ENCODE results near the gene KDM5C. TPM values are rescaled to one million over a fixed set of nuclear protein-coding genes. Genes with fewer than 3 reads are reported as not detected.

KDM5C gene
- total and polyA plus RNA-seq, 2 of the 4 experiments (the other 2 are of a cell fraction) = 75.4 to 84.6 TPM

GRCh38 chrX:53246231-53246630 lies 21.2 kb upstream of the KDM5C start:
- ChIA-PET POLR2A (ENCODE audit: unreplicated experiment) (no interaction called here), CTCF (interaction anchor here (0.9 kb wide), 1 partner anchor 17 kb away, joined by 3 read pairs; no protein-coding TSS in a partner anchor)
- Histone ChIP-seq H2BK120ac (ENCODE audit: low read depth, low read length) (no peak overlapping the region), H3K36me3 (ENCODE audit: control insufficient read depth, insufficient read depth, low read length) (peaks cover 7% of the 10 kb centered on the region; the same call in 1 of the 2 replicates), H3K27me3 (ENCODE audit: control insufficient read depth, insufficient read depth, low read length) (peaks cover 21% of the 10 kb centered on the region; the same call in 1 of the 2 replicates), H3K79me1 (ENCODE audit: low read depth in 1 of 2, low read length in 2 of 2) (no peaks in the 10 kb centered on the region), H2AFZ (replicated peaks; ENCODE audit: low read length, poor library complexity) (no peak overlapping the region), H2BK20ac (ENCODE audit: low read depth, low read length) (no peak overlapping the region), H3K4me3 (ENCODE audit: insufficient read depth, low read depth, low read length) (no peak overlapping the region), H3K18ac (ENCODE audit: low read depth, low read length) (no peak overlapping the region), H3K4ac (ENCODE audit: low read depth, low read length) (no peak overlapping the region), H3K27ac (ENCODE audit: insufficient read depth, low read length) (no peak overlapping the region), H4K8ac (ENCODE audit: low read depth in 2 of 2, low read length in 2 of 2) (no peak overlapping the region), H3K14ac (replicated peaks; ENCODE audit: low read depth, low read length) (no peak overlapping the region), H3K4me1 (ENCODE audit: control insufficient read depth, insufficient read depth, low read length) (no peaks in the 10 kb centered on the region), H2AK5ac (ENCODE audit: low read depth, low read length) (no peak overlapping the region), H3K9me1 (ENCODE audit: insufficient read depth, low read length) (no peaks in the 10 kb centered on the region; the same call in 1 of the 2 replicates), H3K23ac (ENCODE audit: low read depth, low read length) (no peak overlapping the region), H2BK15ac (ENCODE audit: low read depth, low read length) (no peak overlapping the region), H3K56ac (ENCODE audit: extremely low read depth, insufficient read depth, low read length) (no peak overlapping the region), H4K5ac (ENCODE audit: low read depth, low read length) (no peak overlapping the region), H2BK5ac (ENCODE audit: low read depth, low read length, poor library complexity, severe bottlenecking) (no peak overlapping the region), H4K91ac (ENCODE audit: insufficient read depth, low read depth, low read length) (no peak overlapping the region), H2AK9ac (replicated peaks; ENCODE audit: low read depth, low read length, poor library complexity) (no peak overlapping the region), H3K9ac (ENCODE audit: low read depth, low read length) (no peak overlapping the region), H3K9me3 (ENCODE audit: control insufficient read depth, insufficient read depth, low read length) (no peaks in the 10 kb centered on the region), H3K4me2 (ENCODE audit: low read depth, low read length) (no peak overlapping the region), H4K20me1 (ENCODE audit: insufficient read depth, low read length) (no peaks in the 10 kb centered on the region; the same call in 1 of the 2 replicates)
- TF ChIP-seq RCOR1 (IDR thresholded peaks at IDR 0.05; ENCODE audit: insufficient replicate concordance, low read length) (no peak), RFX5 (IDR thresholded peaks at IDR 0.05; ENCODE audit: low read depth, low read length) (no peak), CHD1 (IDR thresholded peaks at IDR 0.05; ENCODE audit: low read depth, low read length) (no peak), CEBPB (IDR thresholded peaks at IDR 0.05; ENCODE audit: low read depth, low read length) (no peak), MAZ (IDR thresholded peaks at IDR 0.05; ENCODE audit: borderline replicate concordance, low read depth, low read length) (no peak), SMC3 (IDR thresholded peaks at IDR 0.05; ENCODE audit: low read depth, low read length) (no peak), MXI1 (IDR thresholded peaks at IDR 0.05; ENCODE audit: borderline replicate concordance, low read depth, low read length) (no peak), POLR2A (IDR thresholded peaks at IDR 0.05; ENCODE audit: low read depth, low read length) (no peak), BHLHE40 (IDR thresholded peaks at IDR 0.05; ENCODE audit: low read depth, low read length) (no peak), NFE2L2 (IDR thresholded peaks at IDR 0.05; ENCODE audit: low read depth, low read length) (no peak), ELK1 (IDR thresholded peaks at IDR 0.05; ENCODE audit: borderline replicate concordance, low read depth, low read length) (no peak), FOS (IDR thresholded peaks at IDR 0.05; ENCODE audit: low read depth, low read length) (no peak), MAFK (IDR thresholded peaks at IDR 0.05; ENCODE audit: low read depth, low read length) (no peak), RAD21 (IDR thresholded peaks at IDR 0.05; ENCODE audit: low read length) (no peak)
- ATAC-seq (ENCODE audit: low read depth) = no peak
- in situ Hi-C loops (cut with MboI; ENCODE audit: low sequenced_read_pairs) (no loop called here), dilution Hi-C loops (cut with HindIII; ENCODE audit: low sequenced_read_pairs, unreplicated experiment) (no loop called here), intact Hi-C loops (cut with micrococcal nuclease) (loop anchor here (10.0 kb wide), 1 partner anchor 79 kb away; no protein-coding TSS in a partner anchor)
- DNase-seq = no peak
- no CpG with 5 or more reads among the region's 2 CpGs for WGBS, 2 experiments (ENCODE audit: extremely low coverage in 2 of 2, insufficient read length in 1 of 2)
- BruUV-seq (replicated peaks) = no TSS peak
